ENCODE results near the gene CEACAM16.
"Not testable (repeated sequence)": the region's sequence is repeated elsewhere in the genome, so short reads cannot be mapped to it uniquely, and the experiment has no call there.

Gene CEACAM16

GRCh38 chr19:44704982-44705381 is 6.0 kb downstream of the CEACAM16 start:
- TF ChIP-seq CTCF (IDR thresholded peaks at IDR 0.05; ENCODE audit: low read depth, low read length, missing control alignments) = no peak
- no peak for DNase-seq (ENCODE audit: low read depth)
- no peak overlapping the region for H3K4me3 ChIP-seq (ENCODE audit: low read depth, low read length)

GRCh38 chr19:44705502-44706010 is 6.6 kb downstream of the CEACAM16 start:
- no peak for DNase-seq (ENCODE audit: low read depth)
- no peak overlapping the region for H3K4me3 ChIP-seq (ENCODE audit: low read depth, low read length)

GRCh38 chr19:44706506-44707236 is 7.7 kb downstream of the CEACAM16 start:
- H3K4me3 ChIP-seq (ENCODE audit: low read depth, low read length) = no peak overlapping the region
- no peak for TF ChIP-seq CTCF (IDR thresholded peaks at IDR 0.05; ENCODE audit: low read depth, low read length, missing control alignments)
- DNase-seq (ENCODE audit: low read depth) = no peak

More at GRCh38 chr19:44705502-44706010, 6.6 kb downstream of the CEACAM16 start:
- TF ChIP-seq CTCF (IDR thresholded peaks at IDR 0.05; ENCODE audit: low read depth, low read length, missing control alignments) = no peak

- DNase-seq (ENCODE audit: low read depth) = no peak
Observed at GRCh38 chr19:44707794-44708193, 8.8 kb downstream of the CEACAM16 start.

GRCh38 chr19:44708940-44709339 is 10.0 kb downstream of the CEACAM16 start:
- no peak overlapping the region for H3K4me3 ChIP-seq (ENCODE audit: low read depth, low read length)
- no peak for DNase-seq (ENCODE audit: low read depth)
- no peak for TF ChIP-seq CTCF (IDR thresholded peaks at IDR 0.05; ENCODE audit: low read depth, low read length, missing control alignments)

More at GRCh38 chr19:44707794-44708193, 8.8 kb downstream of the CEACAM16 start:
- H3K4me3 ChIP-seq (ENCODE audit: low read depth, low read length) = no peak overlapping the region
- no peak for TF ChIP-seq CTCF (IDR thresholded peaks at IDR 0.05; ENCODE audit: low read depth, low read length, missing control alignments)

- H3K4me3 ChIP-seq (ENCODE audit: low read depth, low read length); DNase-seq (ENCODE audit: low read depth): not testable (repeated sequence)
Observed at GRCh38 chr19:44709434-44710266, 10.7 kb downstream of the CEACAM16 start.

- DNase-seq (ENCODE audit: low read depth) = no peak
- no peak overlapping the region for H3K4me3 ChIP-seq (ENCODE audit: low read depth, low read length)
- no peak for TF ChIP-seq CTCF (IDR thresholded peaks at IDR 0.05; ENCODE audit: low read depth, low read length, missing control alignments)
Observed at GRCh38 chr19:44710483-44710882, 11.5 kb downstream of the CEACAM16 start.

All from GM12864 (cell line).